Testis (tissue), 3 donors: ENCODE measurements around the gene LGALS3BP. TPM values are rescaled to one million over a fixed set of nuclear protein-coding genes. Genes with fewer than 3 reads are reported as not detected.

Source experiments
- DNase-seq: peaks from one replicate; pipeline ENCODE4 v3.0.0-alpha.2; 2019
- H3K27ac ChIP-seq, 2 donors: fragments of 200-600 bp; sonication (generic); one replicate each; pipeline ENCODE4 v1.5.1; 2019
- H3K27me3 ChIP-seq: fragments of 200-600 bp; sonication (generic); one replicate; pipeline ENCODE4 v1.5.1; 2019
- H3K36me3 ChIP-seq: fragments of 200-600 bp; sonication (generic); one replicate; pipeline ENCODE4 v1.5.1; 2017; ENCODE audit warnings: low read depth; ENCODE audit errors: missing control alignments
- H3K4me1 ChIP-seq: fragments of 200-600 bp; sonication (generic); one replicate; pipeline ENCODE4 v1.5.1; 2019
- H3K4me3 ChIP-seq, 2 donors: fragments of 200-600 bp; sonication (generic); one replicate each; pipeline ENCODE4 v1.5.1; 2017 to 2019
- H3K9me3 ChIP-seq: fragments of 200-600 bp; sonication (generic); one replicate; pipeline ENCODE4 v1.5.1; 2017
- POLR2A ChIP-seq: fragments of 450-650 bp; IDR thresholded peaks from one replicate; pipeline ENCODE4 v1.6.1; 2017; ENCODE audit warnings: antibody characterized with exemption, mild to moderate bottlenecking, moderate library complexity
- WGBS, 2 donors: methylation state at CpG; one replicate each; pipeline ENCODE4 v1.1.5; 2018; 5-methylcytosine and 5-hydroxymethylcytosine counted together
- intact Hi-C: fragments of 100-400 bp; cut with DNase I; formaldehyde crosslinking; loops from one replicate; pipeline ENCODE4 v1.15.1; 2023; ENCODE audit warnings: low total_unique reads
- polyA plus RNA-seq: library from polyadenylated mRNA; stranded (reverse); fragments of 350-450 nt; fragmentation: Illumina TruSeq; extraction: RNeasy Lipid Tissue Mini Kit (QIAGEN cat#74804); gene quantifications from one replicate; pipeline ENCODE4 v1.2.3, GENCODE V29; 2014; ENCODE audit warnings: low read depth, low replicate concordance; ENCODE audit not compliant: insufficient read depth
- total RNA-seq, 2 donors: library from RNA; depleted of rRNA; stranded (reverse); fragments of >200 nt; gene quantifications; one replicate each; pipeline ENCODE4 v1.2.3, GENCODE V29; 2016
- TF ChIP-seq, protein P1 (sequence below), 3 experiments: fragments of 450-650 bp in 2 of 3; fragments of 200-600 bp in 1 of 3; sonication (generic) in 1 of 3; IDR thresholded peaks; one replicate each; pipeline ENCODE4 v1.5.1; 2016 to 2019; ENCODE audit warnings: antibody characterized with exemption in 3 of 3, mild to moderate bottlenecking in 2 of 3, moderate library complexity in 1 of 3

The LGALS3BP gene
- total and polyA plus RNA-seq, 3 donors from 2014 or later: 328 to 845 (median 498) TPM

DNA sequence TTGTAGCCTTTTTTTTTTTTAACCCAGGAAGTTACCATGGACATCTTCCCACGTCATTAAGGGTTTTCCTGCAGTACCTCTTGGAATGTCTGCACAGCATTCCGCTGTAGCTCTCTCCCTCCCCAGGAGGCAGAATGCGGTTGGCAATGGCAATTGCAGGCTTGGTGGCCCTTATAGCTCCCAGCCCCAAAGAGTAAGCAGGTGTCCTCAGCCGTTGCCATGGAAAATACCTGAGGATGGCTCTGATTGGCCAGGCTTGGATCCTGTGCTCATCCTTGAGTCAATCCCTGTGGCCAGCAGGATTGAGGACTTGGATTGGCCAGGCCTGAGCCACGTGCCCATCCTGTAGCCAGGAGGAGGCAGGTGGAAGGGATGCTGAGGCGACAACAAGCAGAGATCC is 39.0 kb downstream of the LGALS3BP start:
- no peak for DNase-seq
- H3K36me3 ChIP-seq: no peaks in the 10 kb centered on the region
- TF ChIP-seq, protein P1, sequence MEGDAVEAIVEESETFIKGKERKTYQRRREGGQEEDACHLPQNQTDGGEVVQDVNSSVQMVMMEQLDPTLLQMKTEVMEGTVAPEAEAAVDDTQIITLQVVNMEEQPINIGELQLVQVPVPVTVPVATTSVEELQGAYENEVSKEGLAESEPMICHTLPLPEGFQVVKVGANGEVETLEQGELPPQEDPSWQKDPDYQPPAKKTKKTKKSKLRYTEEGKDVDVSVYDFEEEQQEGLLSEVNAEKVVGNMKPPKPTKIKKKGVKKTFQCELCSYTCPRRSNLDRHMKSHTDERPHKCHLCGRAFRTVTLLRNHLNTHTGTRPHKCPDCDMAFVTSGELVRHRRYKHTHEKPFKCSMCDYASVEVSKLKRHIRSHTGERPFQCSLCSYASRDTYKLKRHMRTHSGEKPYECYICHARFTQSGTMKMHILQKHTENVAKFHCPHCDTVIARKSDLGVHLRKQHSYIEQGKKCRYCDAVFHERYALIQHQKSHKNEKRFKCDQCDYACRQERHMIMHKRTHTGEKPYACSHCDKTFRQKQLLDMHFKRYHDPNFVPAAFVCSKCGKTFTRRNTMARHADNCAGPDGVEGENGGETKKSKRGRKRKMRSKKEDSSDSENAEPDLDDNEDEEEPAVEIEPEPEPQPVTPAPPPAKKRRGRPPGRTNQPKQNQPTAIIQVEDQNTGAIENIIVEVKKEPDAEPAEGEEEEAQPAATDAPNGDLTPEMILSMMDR (IDR thresholded peaks at IDR 0.05): no peak
- no peak for TF ChIP-seq POLR2A
- H3K4me1 ChIP-seq: peaks cover 13% of the 10 kb centered on the region
- WGBS, 2 donors: 67 to 73% methylated on average over 6 of the region's 6 CpGs
- no peak overlapping the region for H3K27ac ChIP-seq
- H3K27me3 ChIP-seq: no peaks in the 10 kb centered on the region
- H3K4me3 ChIP-seq: no peak overlapping the region
- H3K9me3 ChIP-seq: no peaks in the 10 kb centered on the region
- intact Hi-C loops: no loop called here

DNA sequence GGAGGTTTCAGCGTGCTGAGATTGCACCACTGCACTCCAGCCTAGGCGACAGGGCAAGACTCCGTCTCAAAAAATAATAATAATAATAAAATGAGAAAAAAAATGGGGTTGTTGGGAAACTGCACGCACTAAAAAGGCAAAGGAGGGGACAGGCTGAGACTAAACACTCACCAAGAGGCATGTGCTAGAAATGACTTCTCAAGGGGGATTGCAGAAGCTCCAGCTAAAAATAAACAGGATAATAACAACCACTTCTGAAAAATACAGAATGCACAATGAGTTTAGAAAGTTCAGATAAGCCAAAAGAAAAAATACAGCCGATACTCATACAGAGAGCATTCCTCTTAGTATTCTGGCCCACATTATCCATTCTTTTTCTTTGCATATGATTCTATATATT is 39.5 kb downstream of the LGALS3BP start:
- Histone ChIP-seq H3K27me3 (no peaks in the 10 kb centered on the region), H3K27ac (peak overlapping the region in 1 of 2 donors; percentile 41), H3K4me1 (peaks cover 13% of the 10 kb centered on the region), H3K4me3 (no peak overlapping the region), H3K9me3 (no peaks in the 10 kb centered on the region), H3K36me3 (no peaks in the 10 kb centered on the region)
- DNase-seq: no peak
- intact Hi-C loops: no loop called here
- TF ChIP-seq, protein P1 (IDR thresholded peaks at IDR 0.05): no peak
- no peak for TF ChIP-seq POLR2A
- WGBS, 2 donors: 69 to 72% methylated on average over 5 of the region's 5 CpGs

DNA sequence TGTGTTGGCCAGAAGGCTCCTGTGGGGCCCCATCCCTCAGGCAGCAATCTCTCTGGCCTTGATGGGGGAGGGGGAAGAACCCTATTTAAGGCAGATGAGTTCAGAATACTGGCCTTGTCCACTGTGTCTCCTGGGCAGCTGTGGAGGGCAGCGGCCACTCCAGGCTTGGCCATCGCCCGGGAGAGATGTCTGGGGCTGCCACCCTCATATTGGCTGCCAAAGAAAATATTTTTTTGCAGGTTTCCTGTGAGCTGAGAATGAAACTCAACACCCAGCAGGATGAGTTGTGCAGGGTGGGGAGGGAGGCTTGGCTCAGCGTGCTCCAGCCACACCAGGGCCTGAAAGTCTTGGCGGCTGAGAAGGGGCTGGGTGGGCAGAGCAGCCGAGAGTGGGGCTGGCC is 40.1 kb downstream of the LGALS3BP start:
- no peaks in the 10 kb centered on the region for H3K9me3 ChIP-seq
- no peak for TF ChIP-seq POLR2A
- TF ChIP-seq, protein P1 (IDR thresholded peaks at IDR 0.05): no peak
- H3K4me1 ChIP-seq: peaks cover 15% of the 10 kb centered on the region
- no peak overlapping the region for H3K27ac ChIP-seq
- intact Hi-C loops: no loop called here
- H3K36me3 ChIP-seq: no peaks in the 10 kb centered on the region
- H3K27me3 ChIP-seq: no peaks in the 10 kb centered on the region
- WGBS, 2 donors: 79 to 82% methylated on average over 3 to 6 of the region's 6 CpGs
- DNase-seq: no peak
- H3K4me3 ChIP-seq: no peak overlapping the region

DNA sequence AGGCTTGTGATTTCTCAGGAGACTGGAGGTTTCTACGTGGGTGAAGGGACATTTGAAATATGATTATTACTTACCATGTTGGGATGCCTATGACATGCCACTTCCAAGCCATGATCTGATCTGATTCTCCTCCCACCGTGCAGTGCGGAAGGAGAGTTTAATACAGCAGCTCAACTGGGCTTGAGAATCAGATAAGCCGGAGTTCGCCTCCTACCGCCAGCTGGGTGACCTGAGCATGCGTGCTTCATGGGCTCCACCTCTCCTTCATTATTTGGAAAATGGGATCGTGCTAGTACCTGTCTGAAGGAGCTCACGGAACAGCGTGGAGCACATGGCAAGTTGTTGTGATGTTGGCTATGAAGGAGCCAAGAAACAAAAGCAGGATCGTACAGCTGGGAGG is 42.2 kb downstream of the LGALS3BP start:
- TF ChIP-seq, protein P1 (IDR thresholded peaks at IDR 0.05): no peak
- TF ChIP-seq POLR2A: no peak
- Histone ChIP-seq H3K9me3 (no peaks in the 10 kb centered on the region), H3K27ac (no peak overlapping the region), H3K4me3 (no peak overlapping the region), H3K27me3 (no peaks in the 10 kb centered on the region), H3K4me1 (peaks cover 29% of the 10 kb centered on the region), H3K36me3 (no peaks in the 10 kb centered on the region)
- WGBS, 2 donors: 80 to 94% methylated on average over 11 of the region's 11 CpGs
- intact Hi-C loops: no loop called here
- DNase-seq: no peak

DNA sequence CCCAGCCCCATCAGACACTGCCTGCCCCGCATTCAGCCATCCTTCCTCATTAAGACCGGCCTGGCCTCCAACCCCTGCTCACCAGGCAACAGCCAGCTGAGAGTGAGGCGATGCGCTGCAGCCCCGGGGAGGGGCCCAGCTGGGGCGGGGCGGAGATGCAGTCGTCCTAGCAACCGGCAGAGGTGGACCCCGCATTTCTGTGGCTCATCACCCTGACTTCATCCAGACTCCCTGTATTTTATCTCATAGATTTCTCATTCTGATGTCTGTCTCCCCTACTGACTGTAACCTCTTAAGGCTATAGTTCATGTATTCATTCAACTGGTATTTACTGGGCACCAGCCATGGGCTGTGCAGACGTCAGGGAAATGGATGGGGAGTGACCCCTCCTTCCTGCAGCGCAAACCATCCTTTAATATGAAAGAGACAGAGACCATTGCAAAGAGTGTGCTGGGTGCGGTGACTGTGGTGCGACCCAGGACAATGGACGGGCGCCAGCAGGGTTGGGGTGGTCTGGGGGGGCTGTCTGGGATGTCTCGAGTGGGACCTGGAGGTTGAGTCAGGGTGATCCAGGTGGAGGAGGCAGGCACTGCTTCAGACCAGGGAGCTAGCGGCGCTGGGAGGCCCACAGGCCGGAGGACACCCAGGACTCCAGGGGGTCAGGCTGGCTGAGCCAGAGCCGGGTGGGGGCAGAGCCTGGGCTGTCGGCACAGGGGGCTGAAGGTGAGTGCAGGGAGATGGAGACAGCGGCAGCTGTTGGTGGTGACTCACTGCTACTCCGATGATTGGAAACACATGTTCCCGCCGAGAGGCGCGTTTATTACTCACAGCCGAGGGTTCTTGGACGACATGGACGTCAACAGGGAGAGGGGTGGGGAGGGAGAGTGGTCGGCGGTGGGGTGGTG is 44.1 kb downstream of the LGALS3BP start:
- TF ChIP-seq, protein P1 (IDR thresholded peaks at IDR 0.05): no peak
- no peak for TF ChIP-seq POLR2A
- DNase-seq: peak; percentile 73
- no peaks in the 10 kb centered on the region for H3K36me3 ChIP-seq
- no peaks in the 10 kb centered on the region for H3K9me3 ChIP-seq
- no peak overlapping the region for H3K27ac ChIP-seq
- WGBS, 2 donors: 69 to 70% methylated on average over 18 to 33 of the region's 33 CpGs
- no peaks in the 10 kb centered on the region for H3K27me3 ChIP-seq
- peaks cover 29% of the 10 kb centered on the region for H3K4me1 ChIP-seq
- intact Hi-C loops: no loop called here
- H3K4me3 ChIP-seq: no peak overlapping the region
